Hematopoietic multipotent progenitor cell (in vitro differentiated cells): ENCODE results near the gene GALNT9. TPM values are rescaled to one million over a fixed set of nuclear protein-coding genes. Genes with fewer than 3 reads are reported as not detected.

Experiments
- DNase-seq, 3 donors: peaks; one replicate each; pipeline ENCODE4 v3.0.0-alpha.2; 2011 to 2015; ENCODE audit warnings: low read depth in 2 of 3, low spot score in 2 of 3
- total RNA-seq: library from RNA; depleted of rRNA; stranded (reverse); fragments of >200 nt; gene quantifications from one replicate; pipeline ENCODE4 v1.2.3, GENCODE V29; 2012

The GALNT9 gene
- total RNA-seq, 1 donor, result not detected

GRCh38 chr12:132282031-132282949 lies 47.1 kb downstream of the GALNT9 start:
- DNase-seq, result no peak

- DNase-seq, result no peak
Observed at GRCh38 chr12:132281038-132281437, 48.4 kb downstream of the GALNT9 start.

GRCh38 chr12:132280406-132280805 lies 49.0 kb downstream of the GALNT9 start:
- DNase-seq, result no peak

GRCh38 chr12:132279930-132280329 lies 49.5 kb downstream of the GALNT9 start:
- DNase-seq, result no peak

DNA sequence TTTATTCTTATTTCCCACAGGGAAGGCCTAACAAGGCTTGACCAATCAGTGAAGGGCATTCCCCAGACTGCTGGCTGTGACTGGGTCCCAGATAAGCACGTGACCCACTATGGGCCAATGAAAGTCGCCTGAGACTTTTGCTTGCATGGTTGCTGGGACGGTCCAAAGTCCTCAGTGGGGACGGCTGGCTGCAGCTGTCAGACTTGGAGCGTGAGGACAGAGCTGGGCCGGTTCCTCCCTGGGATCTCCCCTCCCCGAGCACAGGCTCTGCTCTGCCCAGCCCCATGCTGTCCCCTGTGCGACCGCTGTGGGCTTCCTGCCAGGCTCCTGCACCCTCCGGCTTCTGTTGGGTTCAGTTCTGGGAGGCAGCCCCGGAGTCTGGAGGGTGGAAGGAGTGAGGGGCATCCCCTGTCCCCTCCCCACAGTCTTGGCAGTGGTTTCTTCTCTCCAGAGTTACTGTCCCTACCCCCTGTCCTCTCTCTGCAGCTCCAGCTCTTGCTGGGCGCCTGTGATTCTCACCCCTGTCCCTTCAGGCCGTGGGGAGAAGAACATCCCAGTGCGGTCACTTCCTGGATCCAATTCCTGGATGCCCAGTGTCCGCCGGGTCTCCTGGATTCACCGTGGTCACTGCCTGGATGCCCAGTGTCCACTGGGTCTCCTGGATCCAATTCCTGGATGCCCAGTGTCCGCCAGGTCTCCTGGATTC lies 50.1 kb downstream of the GALNT9 start:
- DNase-seq, result no peak

- no peak for DNase-seq
Observed at GRCh38 chr12:132278401-132279183, 50.8 kb downstream of the GALNT9 start.

DNA sequence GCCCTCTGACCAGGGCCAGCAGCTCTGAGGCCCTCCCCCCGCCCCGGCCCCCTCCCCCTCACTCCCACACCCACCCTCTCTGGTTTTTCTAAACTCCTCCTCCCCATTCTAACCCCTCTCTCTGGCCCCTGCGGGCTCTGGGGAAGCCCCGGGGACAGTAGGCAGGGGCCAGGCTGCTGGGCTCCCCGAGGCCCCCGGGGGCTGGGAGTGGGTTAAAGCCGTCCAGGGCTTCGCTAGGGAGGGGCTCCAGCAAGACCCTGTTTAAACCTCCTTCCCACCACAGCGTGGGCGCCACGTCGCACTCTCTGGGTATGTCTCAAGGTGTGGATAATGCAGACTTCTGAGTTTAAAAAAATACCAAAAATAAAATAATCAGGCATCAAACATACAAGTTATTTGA lies 51.4 kb downstream of the GALNT9 start:
- DNase-seq, result no peak

DNA sequence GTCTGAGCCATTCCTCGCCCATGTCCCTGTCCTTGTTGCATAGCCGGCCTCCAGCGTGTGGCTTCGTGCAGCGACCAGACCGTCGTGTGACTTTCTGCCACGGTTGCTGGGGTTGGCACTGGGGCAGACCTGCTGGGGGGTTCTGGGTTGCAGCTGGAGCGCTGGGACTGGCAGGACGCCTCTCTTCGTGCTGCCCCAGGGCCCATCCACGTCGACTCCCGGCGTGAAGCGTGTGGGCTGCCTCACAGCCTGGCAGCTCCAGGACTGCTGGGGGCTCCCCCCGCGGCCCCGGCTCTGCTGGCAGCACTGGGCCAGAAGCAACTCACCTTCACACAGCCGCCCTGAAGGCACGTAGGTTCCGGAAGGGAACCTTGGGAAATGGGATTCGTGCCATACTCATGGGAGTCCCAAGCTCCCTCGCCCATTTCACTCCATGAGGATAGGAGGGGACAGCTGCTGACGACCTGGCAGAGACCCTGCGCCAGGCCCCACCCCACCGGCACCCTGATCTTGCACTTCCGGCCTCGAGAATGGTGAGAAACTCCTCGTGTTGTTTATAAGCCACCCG lies 51.9 kb downstream of the GALNT9 start:
- no peak for DNase-seq

- no peak for DNase-seq
Observed at GRCh38 chr12:132276827-132277373, 52.5 kb downstream of the GALNT9 start.

DNA sequence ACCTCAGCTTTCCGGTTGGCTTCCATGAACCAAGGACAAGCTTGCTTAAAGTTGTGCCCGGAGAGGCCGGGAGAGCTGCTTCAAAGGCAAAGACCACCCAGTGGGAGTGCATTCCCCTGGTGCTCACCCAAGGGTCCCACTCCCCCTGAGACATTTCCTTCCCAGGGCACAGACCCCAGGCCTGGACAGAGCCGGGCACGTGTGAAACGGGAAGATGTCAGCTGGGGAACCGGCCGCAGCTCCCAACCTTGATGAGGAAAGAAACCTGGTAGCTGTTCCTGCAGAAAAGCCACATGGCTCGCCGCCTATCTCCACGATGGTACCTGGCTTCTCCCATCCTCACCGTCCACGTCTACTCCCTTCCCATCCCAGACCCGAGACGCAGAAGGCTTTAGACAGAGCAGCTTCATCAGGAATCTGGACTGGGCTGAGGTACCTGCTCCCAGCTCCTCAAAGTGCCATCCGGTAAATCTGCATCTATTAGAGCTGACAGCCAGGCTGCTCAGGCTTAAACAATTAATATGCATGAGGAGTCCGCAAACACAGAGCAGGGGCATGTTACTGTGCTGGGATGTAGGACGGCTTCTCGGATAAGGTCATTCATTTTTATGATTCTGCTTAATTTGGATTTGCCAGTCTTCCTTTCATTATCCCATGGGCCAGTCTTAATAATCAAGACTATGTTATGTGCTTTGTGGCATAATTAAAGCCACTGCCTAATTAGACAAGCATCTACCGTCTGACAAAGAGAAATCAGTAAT lies 53.1 kb downstream of the GALNT9 start:
- DNase-seq, result no peak

DNA sequence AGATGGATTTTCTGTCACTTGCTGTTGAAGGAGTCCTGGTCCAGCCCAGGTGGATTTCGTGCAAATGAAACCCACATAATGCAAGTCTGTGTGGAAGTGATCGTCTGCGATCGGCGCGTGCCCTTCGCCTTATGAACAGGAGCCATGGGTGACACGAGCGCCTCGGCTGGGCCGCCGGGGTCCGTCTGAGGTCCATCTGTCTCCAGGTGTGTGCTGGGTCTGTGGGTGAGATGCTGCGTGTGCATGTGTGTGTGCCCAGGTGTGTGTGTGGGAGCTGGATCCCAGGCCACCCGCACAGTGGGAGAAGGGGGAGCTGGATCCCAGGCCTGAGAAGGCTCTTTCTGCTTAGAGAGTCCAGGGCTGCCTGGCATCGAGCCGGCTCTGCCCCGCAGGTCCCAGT lies 53.8 kb downstream of the GALNT9 start:
- no peak for DNase-seq

- no peak for DNase-seq
Observed at GRCh38 chr12:132275110-132275531, 54.3 kb downstream of the GALNT9 start.

GRCh38 chr12:132273992-132274334 lies 55.4 kb downstream of the GALNT9 start:
- no peak for DNase-seq

GRCh38 chr12:132272711-132273110 lies 56.7 kb downstream of the GALNT9 start:
- DNase-seq, result no peak

DNA sequence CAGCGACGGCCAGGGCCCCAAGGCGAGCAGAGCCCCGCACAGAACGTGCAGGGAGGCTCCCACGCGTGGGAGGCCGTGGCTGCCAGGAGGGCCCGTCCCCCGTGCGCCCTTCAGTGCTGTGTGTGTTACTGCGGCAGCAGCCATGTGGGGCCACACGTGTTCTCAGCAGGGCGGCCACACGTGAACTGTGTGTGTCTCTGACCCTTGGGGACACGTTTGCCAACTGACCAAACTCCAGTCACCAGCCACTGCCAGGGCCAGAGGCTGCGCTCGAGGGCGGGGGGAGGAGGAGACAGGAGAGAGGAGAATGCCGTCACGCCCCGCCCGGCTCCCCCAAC lies 57.7 kb downstream of the GALNT9 start:
- DNase-seq, result no peak

- no peak for DNase-seq
Observed at GRCh38 chr12:132270969-132271754, 58.2 kb downstream of the GALNT9 start.

DNA sequence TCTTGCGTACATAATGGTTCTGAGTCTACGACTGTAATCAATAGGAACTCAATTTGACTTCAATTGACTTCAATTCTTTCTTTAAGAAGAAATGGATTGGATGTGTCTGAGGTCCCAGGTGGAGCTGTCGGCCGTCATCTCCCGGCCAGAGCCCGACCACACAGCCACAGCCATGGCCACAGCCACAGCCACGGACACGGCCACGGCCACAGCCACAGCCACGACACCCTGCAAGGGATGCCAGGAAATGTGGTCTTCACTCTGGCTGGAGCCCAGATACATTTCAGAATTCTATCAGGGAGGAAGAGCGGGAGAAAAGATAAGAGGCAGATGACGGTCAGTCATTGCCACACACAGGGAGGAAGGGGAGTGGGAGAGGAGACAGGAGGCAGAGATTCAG lies 58.9 kb downstream of the GALNT9 start:
- no peak for DNase-seq

DNA sequence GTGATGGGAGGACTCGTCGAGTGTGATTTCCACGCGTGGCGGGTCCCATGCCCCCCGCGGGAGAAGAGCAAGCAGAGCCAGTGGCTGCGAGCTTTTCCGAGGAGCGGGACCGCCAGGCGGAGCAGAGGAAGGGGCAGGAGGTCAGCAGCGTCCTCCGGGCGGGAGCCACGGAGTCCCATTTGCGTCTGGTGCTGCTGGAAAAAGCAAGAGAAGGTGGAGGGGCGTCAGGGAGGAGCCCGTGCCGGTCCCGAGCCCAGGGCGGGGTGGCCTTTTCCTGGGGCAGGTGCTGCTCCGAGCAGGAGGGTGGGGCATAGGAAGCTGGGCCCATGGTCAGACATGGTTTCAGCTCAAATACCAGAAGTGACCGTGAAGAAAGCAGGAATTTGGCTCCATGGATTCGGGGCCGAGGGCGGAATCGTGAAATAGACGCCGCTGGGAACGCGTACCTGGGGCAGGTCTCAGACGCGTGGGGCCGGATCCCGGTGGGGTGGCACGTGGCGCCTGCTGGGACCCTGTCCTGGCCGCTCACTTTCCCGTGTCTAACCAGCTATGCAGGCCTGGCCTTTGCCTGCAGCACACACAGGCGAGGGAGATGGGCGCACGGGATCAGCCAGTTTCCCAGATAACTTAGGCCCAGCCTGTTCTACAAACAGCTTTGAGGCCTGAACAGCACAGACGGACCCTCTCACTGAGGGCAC lies 60.0 kb downstream of the GALNT9 start:
- no peak for DNase-seq

- DNase-seq, result no peak
Observed at GRCh38 chr12:132268674-132269073, 60.7 kb downstream of the GALNT9 start.
